Endothelial cell of umbilical vein (primary cell): ENCODE measurements around the gene DKK3. TPM values are rescaled to one million over a fixed set of nuclear protein-coding genes. Genes with fewer than 3 reads are reported as not detected.

ENCODE experiments used
- BruUV-seq: library from RNA; stranded (reverse); fragments of 400-500 nt; replicated peaks from 2 replicates; lab custom pipeline; 2021; lab: Mats Ljungman, UMichigan
- CTCF ChIA-PET: fragments of 300-600, 350-600 bp; sonication (Branson Sonifier 250); formaldehyde crosslinking; loops from one replicate; lab custom pipeline; 2021; ENCODE audit warnings: antibody characterized with exemption, inconsistent platforms; lab: Charles Lee
- POLR2A ChIA-PET: fragments of 300-600, 350-600 bp; sonication (Branson Sonifier 250); formaldehyde crosslinking; loops from one replicate; lab custom pipeline; 2021; ENCODE audit warnings: antibody characterized with exemption, inconsistent platforms; lab: Charles Lee
- DNase-seq: peaks from one replicate; pipeline ENCODE4 v3.0.0-alpha.2; 2011; ENCODE audit warnings: low read depth, low spot score
- FAIRE-seq: peaks from 2 replicates; lab custom pipeline; 2011; peaks lifted over from hg19 to GRCh38; lab: Jason Lieb, UNC
- H2AFZ ChIP-seq: 2 replicates; pipeline ENCODE4 v1.6.0; 2012; ENCODE audit warnings: low read depth, low read length, control low read depth, inconsistent platforms
- H3K27ac ChIP-seq: 2 replicates; pipeline ENCODE4 v1.5.1; 2011; ENCODE audit warnings: low read depth, mild to moderate bottlenecking, control low read depth, low read length, moderate library complexity; ENCODE audit not compliant: insufficient read depth
- H3K27me3 ChIP-seq, 2 experiments: 2 replicates each; pipeline versions ENCODE4 v1.6.0 to v1.6.1; 2011; ENCODE audit warnings: low read length in 2 of 2, mixed read lengths in 1 of 2; ENCODE audit not compliant: control insufficient read depth in 2 of 2, insufficient read depth in 2 of 2
- H3K36me3 ChIP-seq, 2 experiments: 2 replicates in 1 of 2; 3 replicates in 1 of 2; pipeline ENCODE4 v1.5.1; 2011; ENCODE audit warnings: low read length in 2 of 2, mild to moderate bottlenecking in 1 of 2, moderate library complexity in 1 of 2; ENCODE audit not compliant: control insufficient read depth in 2 of 2, insufficient read depth in 2 of 2; ENCODE audit errors: extremely low read depth in 1 of 2
- H3K4me1 ChIP-seq: 3 replicates; pipeline ENCODE4 v1.5.1; 2011; ENCODE audit warnings: mild to moderate bottlenecking, low read length; ENCODE audit not compliant: control insufficient read depth, insufficient read depth; ENCODE audit errors: extremely low read depth
- H3K4me2 ChIP-seq: 2 replicates; pipeline ENCODE4 v1.6.1; 2011; ENCODE audit warnings: low read length, control low read depth, mixed read lengths; ENCODE audit not compliant: insufficient read depth
- H3K4me3 ChIP-seq, 3 experiments: fragments of 200-600 bp in 1 of 3; sonication (generic), shearing (Covaris generic) in 1 of 3; replicated peaks in 1 of 3; 2 replicates each; pipeline ENCODE4 v1.5.1; 2011 to 2016; ENCODE audit warnings: control low read depth in 3 of 3, low read length in 3 of 3, mild to moderate bottlenecking in 2 of 3, inconsistent platforms in 1 of 3, low read depth in 1 of 3, moderate library complexity in 1 of 3; ENCODE audit not compliant: insufficient read depth in 1 of 3
- H3K79me2 ChIP-seq: 2 replicates; pipeline ENCODE4 v1.6.0; 2012; ENCODE audit warnings: low read length, inconsistent platforms; ENCODE audit not compliant: control insufficient read depth, insufficient read depth
- H3K9ac ChIP-seq: replicated peaks from 2 replicates; pipeline ENCODE3; 2011; ENCODE audit warnings: low read length, control low read depth; ENCODE audit not compliant: insufficient read depth; ENCODE audit errors: extremely low read depth
- H3K9me1 ChIP-seq: replicated peaks from 3 replicates; pipeline ENCODE4 v1.6.0; 2011; ENCODE audit warnings: mild to moderate bottlenecking, low read length; ENCODE audit not compliant: control insufficient read depth, insufficient read depth; ENCODE audit errors: extremely low read depth
- H3K9me3 ChIP-seq: replicated peaks from 2 replicates; pipeline ENCODE4 v1.5.1; 2012; ENCODE audit warnings: low read length, inconsistent platforms; ENCODE audit not compliant: control insufficient read depth, insufficient read depth
- H4K20me1 ChIP-seq: replicated peaks from 2 replicates; pipeline ENCODE3; 2011; ENCODE audit warnings: mild to moderate bottlenecking, low read length; ENCODE audit not compliant: control insufficient read depth, insufficient read depth; ENCODE audit errors: extremely low read depth
- FOS ChIP-seq: IDR thresholded peaks from 2 replicates; pipeline ENCODE4 v1.6.1; 2011; ENCODE audit warnings: mild to moderate bottlenecking, low read length, moderate library complexity, borderline replicate concordance; ENCODE audit not compliant: insufficient read depth
- GATA2 ChIP-seq: IDR thresholded peaks from 2 replicates; pipeline ENCODE4 v1.7.0; 2011; ENCODE audit warnings: low read depth, mild to moderate bottlenecking, moderate library complexity, mixed read lengths, low read length; ENCODE audit not compliant: insufficient read length, insufficient read depth
- JUN ChIP-seq: IDR thresholded peaks from 2 replicates; pipeline ENCODE4 v1.6.1; 2011; ENCODE audit warnings: borderline replicate concordance, low read depth; ENCODE audit not compliant: insufficient read length, insufficient read depth
- MYC ChIP-seq: IDR thresholded peaks from one replicate; pipeline ENCODE4 v1.6.1; 2011; ENCODE audit warnings: mild to moderate bottlenecking, low read depth, low read length
- POLR2A ChIP-seq: IDR thresholded peaks from 2 replicates; pipeline ENCODE4 v1.6.1; 2012; ENCODE audit warnings: low read depth, mild to moderate bottlenecking, control low read depth, low read length
- POLR2AphosphoS5 ChIP-seq: IDR thresholded peaks from 2 replicates; pipeline ENCODE4 v1.6.1; 2012; ENCODE audit warnings: low read depth, mild to moderate bottlenecking, control low read depth, low read length, moderate library complexity; ENCODE audit not compliant: insufficient read depth
- dilution Hi-C: fragments of 300-500 bp; cut with MboI; formaldehyde crosslinking; loops from one replicate; pipeline ENCODE4 v1.15.0; 2019; ENCODE audit warnings: low sequenced_read_pairs; ENCODE audit not compliant: extremely low pct_ligation_motif_present
- intact Hi-C: fragments of 100-400 bp; cut with micrococcal nuclease; formaldehyde crosslinking; loops from one replicate; pipeline ENCODE4 v1.10.0; 2022
- polyA plus RNA-seq, 4 experiments: library from polyadenylated mRNA; depleted of rRNA in 3 of 4; stranded (reverse) in 3 of 4; unstranded in 1 of 4; fragments of >200 nt; gene quantifications; 2 replicates each; pipeline versions ENCODE4 v1.2.1 to v1.2.3, GENCODE V29; 2011 to 2012; ENCODE audit warnings: missing spikeins in 1 of 4
- total RNA-seq: library from RNA; stranded (reverse); gene quantifications from 2 replicates; pipeline ENCODE4 v1.2.3, GENCODE V29; 2021
- TF ChIP-seq, protein P1 (sequence below): IDR thresholded peaks from 2 replicates; pipeline ENCODE4 v1.6.1; 2011; ENCODE audit not compliant: insufficient read depth, insufficient read length

The DKK3 gene
- total and polyA plus RNA-seq, 2 donors (not counting 3 experiments of a cell fraction or from before 2014, with no cell fraction given), result 131 to 335 TPM

DNA sequence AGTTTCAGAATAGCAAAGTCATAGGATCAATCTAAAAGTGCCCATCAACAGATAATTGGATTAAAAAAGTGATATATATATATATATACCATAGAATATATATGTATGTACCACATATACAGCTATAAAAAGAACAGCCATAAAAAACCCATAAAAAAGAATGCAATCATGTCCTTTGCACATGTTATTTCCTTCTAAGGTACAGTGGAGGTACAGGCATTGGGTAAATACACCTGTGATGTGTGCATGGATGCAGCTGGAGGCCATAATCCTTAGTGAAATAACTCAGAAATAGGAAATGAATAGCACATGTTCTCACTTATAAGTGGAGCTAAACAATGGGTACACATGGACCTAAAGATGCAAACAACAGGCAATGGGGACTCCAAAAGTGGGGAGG, 7.1 kb upstream of the DKK3 start:
- H2AFZ ChIP-seq, result no peak overlapping the region
- no peaks in the 10 kb centered on the region for H3K9me1 ChIP-seq
- no peak overlapping the region for H3K9ac ChIP-seq
- no peak overlapping the region for H3K4me3 ChIP-seq
- BruUV-seq, result no TSS peak
- ChIA-PET POLR2A (no interaction called here), CTCF (no interaction called here)
- no peaks in the 10 kb centered on the region for H3K36me3 ChIP-seq
- H3K27ac ChIP-seq, result no peak overlapping the region
- DNase-seq, result no peak
- H3K79me2 ChIP-seq, result no peaks in the 10 kb centered on the region
- no peak overlapping the region for H3K4me2 ChIP-seq
- dilution Hi-C loops (no loop called here), intact Hi-C loops (no loop called here)
- TF ChIP-seq GATA2 (no peak), POLR2A (no peak)
- no peaks in the 10 kb centered on the region for H3K9me3 ChIP-seq
- peaks cover 0 to 2% of the 10 kb centered on the region in 2 experiments for H3K27me3 ChIP-seq
- H4K20me1 ChIP-seq, result no peaks in the 10 kb centered on the region
- FAIRE-seq, result no peak
- peaks cover 22% of the 10 kb centered on the region for H3K4me1 ChIP-seq

DNA sequence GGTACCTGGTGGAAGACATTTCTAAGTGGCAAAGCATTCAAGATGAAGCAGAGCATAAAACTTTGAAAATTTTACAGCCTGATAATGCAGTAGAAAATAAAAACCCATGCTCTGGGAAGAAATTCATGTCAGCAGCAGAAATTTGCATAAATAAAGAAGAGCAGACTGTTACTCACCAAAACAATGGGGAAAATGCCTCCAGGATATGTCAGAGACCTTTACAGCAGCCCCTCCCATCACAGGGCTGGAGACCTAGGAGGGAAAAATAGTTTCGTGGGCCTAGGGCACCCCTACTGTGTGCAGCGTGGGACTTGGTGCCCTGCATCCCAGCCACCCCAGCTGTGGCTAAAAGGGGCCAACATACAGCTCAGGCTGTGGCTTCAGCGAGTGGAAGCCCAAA, 5.4 kb upstream of the DKK3 start:
- no TSS peak for BruUV-seq
- no peak for DNase-seq
- CTCF ChIA-PET, result no interaction called here
- Histone ChIP-seq H4K20me1 (no peaks in the 10 kb centered on the region), H3K4me1 (peaks cover 18% of the 10 kb centered on the region), H3K27me3 (peaks cover 0 to 2% of the 10 kb centered on the region in 2 experiments), H3K4me2 (no peak overlapping the region), H3K36me3 (no peaks in the 10 kb centered on the region), H3K27ac (no peak overlapping the region), H2AFZ (no peak overlapping the region), H3K9me3 (no peaks in the 10 kb centered on the region), H3K4me3 (no peak overlapping the region), H3K9ac (no peak overlapping the region), H3K9me1 (no peaks in the 10 kb centered on the region), H3K79me2 (no peaks in the 10 kb centered on the region)
- TF ChIP-seq POLR2AphosphoS5, result no peak
- no peak for TF ChIP-seq JUN
- TF ChIP-seq, protein P1, sequence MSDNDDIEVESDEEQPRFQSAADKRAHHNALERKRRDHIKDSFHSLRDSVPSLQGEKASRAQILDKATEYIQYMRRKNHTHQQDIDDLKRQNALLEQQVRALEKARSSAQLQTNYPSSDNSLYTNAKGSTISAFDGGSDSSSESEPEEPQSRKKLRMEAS, result no peak
- no peak for TF ChIP-seq FOS
- TF ChIP-seq MYC, result no peak
- POLR2A ChIA-PET, result no interaction called here
- intact Hi-C loops, result no loop called here
- dilution Hi-C loops, result no loop called here
- no peak for FAIRE-seq
